Measurements from ENCODE around the gene SEMA4C. TPM values are rescaled to one million over a fixed set of nuclear protein-coding genes. Genes with fewer than 3 reads are reported as not detected.

SEMA4C gene
- total and polyA plus RNA-seq, 8 donors, result 6.7 to 21.8 (median 10.0) TPM

DNA sequence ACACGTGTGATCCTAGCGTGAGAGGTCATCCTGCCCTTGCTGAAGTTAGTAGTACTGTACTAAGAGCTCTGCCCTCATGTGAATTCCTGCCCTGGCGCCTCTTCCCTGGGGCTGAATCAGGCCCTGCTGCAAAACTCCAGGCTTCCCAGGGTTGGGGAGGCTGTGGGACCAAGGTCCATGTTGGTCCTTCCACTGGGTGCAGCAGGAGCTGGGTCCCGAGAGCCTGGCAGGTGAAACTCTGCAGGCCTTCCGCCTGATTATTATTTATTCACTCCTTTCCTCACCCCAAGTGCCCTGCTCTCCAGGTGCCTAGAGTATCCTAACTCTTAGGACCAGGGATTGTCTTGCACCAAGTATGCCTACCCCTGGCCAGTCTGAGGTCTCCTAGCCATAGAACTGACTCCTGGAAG, 59.1 kb downstream of the SEMA4C start:
- TF ChIP-seq, protein P1, sequence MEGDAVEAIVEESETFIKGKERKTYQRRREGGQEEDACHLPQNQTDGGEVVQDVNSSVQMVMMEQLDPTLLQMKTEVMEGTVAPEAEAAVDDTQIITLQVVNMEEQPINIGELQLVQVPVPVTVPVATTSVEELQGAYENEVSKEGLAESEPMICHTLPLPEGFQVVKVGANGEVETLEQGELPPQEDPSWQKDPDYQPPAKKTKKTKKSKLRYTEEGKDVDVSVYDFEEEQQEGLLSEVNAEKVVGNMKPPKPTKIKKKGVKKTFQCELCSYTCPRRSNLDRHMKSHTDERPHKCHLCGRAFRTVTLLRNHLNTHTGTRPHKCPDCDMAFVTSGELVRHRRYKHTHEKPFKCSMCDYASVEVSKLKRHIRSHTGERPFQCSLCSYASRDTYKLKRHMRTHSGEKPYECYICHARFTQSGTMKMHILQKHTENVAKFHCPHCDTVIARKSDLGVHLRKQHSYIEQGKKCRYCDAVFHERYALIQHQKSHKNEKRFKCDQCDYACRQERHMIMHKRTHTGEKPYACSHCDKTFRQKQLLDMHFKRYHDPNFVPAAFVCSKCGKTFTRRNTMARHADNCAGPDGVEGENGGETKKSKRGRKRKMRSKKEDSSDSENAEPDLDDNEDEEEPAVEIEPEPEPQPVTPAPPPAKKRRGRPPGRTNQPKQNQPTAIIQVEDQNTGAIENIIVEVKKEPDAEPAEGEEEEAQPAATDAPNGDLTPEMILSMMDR (IDR thresholded peaks at IDR 0.05), result no peak
- DNase-seq (no peak), FAIRE-seq (no peak), ATAC-seq (no peak)
- Histone ChIP-seq H3K4me3 (no peak overlapping the region), H3K27ac (no peak overlapping the region), H3K27me3 (no peaks in the 10 kb centered on the region), H3K4me1 (peaks cover 0 to 5% (median 0%) of the 10 kb centered on the region in 3 donors), H3K36me3 (no peaks in the 10 kb centered on the region), H3K9me3 (no peaks in the 10 kb centered on the region)
- 82 to 91% methylated on average over 5 of the region's 5 CpGs for WGBS, 2 donors
- intact Hi-C loops (cut with DNase I), result no loop called here

DNA sequence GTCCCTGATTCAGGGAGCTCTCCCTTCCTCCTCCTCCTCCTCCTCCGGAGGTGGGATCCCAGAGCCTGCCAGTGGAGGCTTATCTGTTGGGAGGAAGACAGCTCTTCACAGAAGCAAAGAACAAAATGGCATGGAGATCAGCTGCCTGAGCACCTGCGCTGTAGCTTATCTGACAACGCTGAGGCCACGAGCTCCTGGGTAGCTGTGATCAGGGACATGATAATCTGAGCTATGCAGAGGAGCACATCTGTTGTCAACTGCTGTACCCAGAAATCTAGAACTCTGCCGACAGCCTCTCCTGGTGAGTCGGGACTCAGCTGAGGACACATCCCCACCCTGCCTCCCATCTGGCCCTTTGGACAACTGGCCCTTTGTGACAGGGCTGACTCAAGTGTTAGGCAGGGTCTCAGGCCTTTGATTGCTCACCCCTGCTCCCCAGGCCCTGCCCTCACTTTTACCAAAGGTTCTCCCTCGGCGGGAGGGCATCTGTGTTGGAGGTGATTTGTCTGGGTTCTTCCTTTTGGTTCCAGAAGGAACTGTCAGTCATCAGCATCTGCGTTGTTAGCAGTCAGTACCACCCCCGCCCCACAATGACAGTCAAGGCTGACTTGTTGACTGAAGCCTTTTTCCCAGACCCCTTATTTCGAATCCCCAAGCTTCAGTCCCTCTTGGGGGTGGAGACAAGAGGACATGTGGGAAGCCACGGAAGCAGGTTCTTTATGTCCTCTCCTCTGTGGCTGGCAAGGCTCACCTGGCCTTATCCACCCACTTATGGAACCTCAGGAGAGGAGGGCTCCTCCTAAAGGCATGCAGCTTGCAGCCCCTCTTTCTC, 59.7 kb downstream of the SEMA4C start:
- TF ChIP-seq, protein P1 (IDR thresholded peaks at IDR 0.05), result no peak
- intact Hi-C loops (cut with DNase I), result loop anchor here in 1 of 3 donors (10.0 kb wide), 1 partner anchor 205 kb away; no protein-coding TSS in a partner anchor
- no peaks in the 10 kb centered on the region for H3K27me3 ChIP-seq
- H3K4me3 ChIP-seq, result no peak overlapping the region
- H3K36me3 ChIP-seq, result no peaks in the 10 kb centered on the region
- no peaks in the 10 kb centered on the region for H3K9me3 ChIP-seq
- DNase-seq (no peak), FAIRE-seq (no peak), ATAC-seq (no peak)
- 81 to 83% methylated on average over 12 of the region's 12 CpGs for WGBS, 2 donors
- peaks cover 0 to 2% (median 0%) of the 10 kb centered on the region in 3 donors for H3K4me1 ChIP-seq
- H3K27ac ChIP-seq, result no peak overlapping the region

Other genes starting within 250 kb of the SEMA4C start
- gene KANSL3, start 231.8 kb downstream of the SEMA4C start, total RNA-seq, result 10 to 100 TPM; 14.8 to 28.9 (median 18.2) TPM
- 10 to 100 TPM; 20.0 to 27.8 TPM for gene KANSL3, start 231.8 kb downstream of the SEMA4C start, polyA plus RNA-seq
- 1 to 10 TPM in 3 of 6 donors, under 1 TPM in 3; 0.93 to 1.5 (median 1.2) TPM for gene FER1L5, start 227.3 kb downstream of the SEMA4C start, total RNA-seq
- gene FER1L5, start 227.3 kb downstream of the SEMA4C start, polyA plus RNA-seq, result 1 to 10 TPM; 1.2 to 3.2 TPM
- gene LMAN2L, start 130.0 kb downstream of the SEMA4C start, total RNA-seq, result 10 to 100 TPM in 1 of 6 donors, 1 to 10 TPM in 5; 5.4 to 15.8 (median 6.8) TPM
- 10 to 100 TPM in 1 of 2 donors, 1 to 10 TPM in 1; 6.8 to 12.4 TPM for gene LMAN2L, start 130.0 kb downstream of the SEMA4C start, polyA plus RNA-seq
- 1 to 10 TPM; 4.8 to 6.9 (median 5.8) TPM for gene CNNM4, start 109.2 kb downstream of the SEMA4C start, total RNA-seq
- 1 to 10 TPM; 3.3 to 5.6 TPM for gene CNNM4, start 109.2 kb downstream of the SEMA4C start, polyA plus RNA-seq
- 10 to 100 TPM; 16.8 to 35.1 (median 26.0) TPM for gene CNNM3, start 53.8 kb downstream of the SEMA4C start, total RNA-seq
- 10 to 100 TPM; 13.6 to 15.6 TPM for gene CNNM3, start 53.8 kb downstream of the SEMA4C start, polyA plus RNA-seq
- 1 to 10 TPM in 5 of 6 donors, under 1 TPM in 1; 0.95 to 3.2 (median 2.4) TPM for gene ANKRD23, start 26.1 kb downstream of the SEMA4C start, total RNA-seq
- gene ANKRD23, start 26.1 kb downstream of the SEMA4C start, polyA plus RNA-seq, result 10 to 100 TPM in 1 of 2 donors, 1 to 10 TPM in 1; 8.2 to 10.9 TPM
- gene ANKRD39, start 12.1 kb downstream of the SEMA4C start, total RNA-seq, result 1 to 10 TPM; 4.7 to 8.9 (median 5.7) TPM
- 10 to 100 TPM; 13.2 to 14.9 TPM for gene ANKRD39, start 12.1 kb downstream of the SEMA4C start, polyA plus RNA-seq
- not detected for gene FAM178B, start 116.5 kb upstream of the SEMA4C start, total RNA-seq
- not detected for gene FAM178B, start 116.5 kb upstream of the SEMA4C start, polyA plus RNA-seq
- gene FAHD2B, start 224.8 kb upstream of the SEMA4C start, total RNA-seq, result 10 to 100 TPM in 1 of 6 donors, 1 to 10 TPM in 5; 6.9 to 10.1 (median 8.0) TPM
- 10 to 100 TPM; 10.5 to 13.8 TPM for gene FAHD2B, start 224.8 kb upstream of the SEMA4C start, polyA plus RNA-seq
- gene ANKRD36, start 243.1 kb upstream of the SEMA4C start, total RNA-seq, result 10 to 100 TPM in 5 of 6 donors, 1 to 10 TPM in 1; 7.5 to 18.7 (median 11.5) TPM
- gene ANKRD36, start 243.1 kb upstream of the SEMA4C start, polyA plus RNA-seq, result 1 to 10 TPM; 5.5 to 7.5 TPM